Endothelial cell (in vitro differentiated cells): ENCODE results near the gene RHO. TPM values are rescaled to one million over a fixed set of nuclear protein-coding genes. Genes with fewer than 3 reads are reported as not detected.

Experiments used
- DNase-seq: peaks from one replicate; pipeline ENCODE4 v3.0.0; 2021; ENCODE audit warnings: low spot score
- H3K27ac Mint-ChIP-seq: one replicate; pipeline ENCODE4 v1.8.0; 2021; ENCODE audit warnings: mixed read lengths, inconsistent platforms; ENCODE audit not compliant: unreplicated experiment
- H3K27me3 Mint-ChIP-seq: one replicate; pipeline ENCODE4 v1.8.0; 2021; ENCODE audit warnings: mild to moderate bottlenecking, moderate library complexity, mixed read lengths, inconsistent platforms; ENCODE audit not compliant: unreplicated experiment
- H3K36me3 Mint-ChIP-seq: one replicate; pipeline ENCODE4 v1.8.0; 2021; ENCODE audit warnings: mild to moderate bottlenecking, low read depth, mixed read lengths, inconsistent platforms; ENCODE audit not compliant: unreplicated experiment
- H3K4me1 Mint-ChIP-seq: one replicate; pipeline ENCODE4 v1.8.0; 2021; ENCODE audit warnings: mild to moderate bottlenecking, mixed read lengths, inconsistent platforms; ENCODE audit not compliant: unreplicated experiment
- H3K4me3 Mint-ChIP-seq: one replicate; pipeline ENCODE4 v1.8.0; 2021; ENCODE audit warnings: mild to moderate bottlenecking, mixed read lengths, inconsistent platforms; ENCODE audit not compliant: unreplicated experiment
- H3K9me3 Mint-ChIP-seq: one replicate; pipeline ENCODE4 v1.8.0; 2021; ENCODE audit warnings: mixed read lengths, inconsistent platforms; ENCODE audit not compliant: unreplicated experiment
- total RNA-seq: library from RNA; stranded (reverse); fragmentation: NEBNext Ultra II Directional; extraction: Animal tissue kit (Norgen Biotek cat#: 25700); gene quantifications from one replicate; pipeline ENCODE4 v1.2.1, GENCODE V29; 2021; ENCODE audit not compliant: unreplicated experiment
- TF ChIP-seq, protein P1 (sequence below): fragments of 200-600 bp; sonication (generic); IDR thresholded peaks from one replicate; pipeline ENCODE4 v1.5.0; 2021; ENCODE audit warnings: antibody characterized with exemption; ENCODE audit not compliant: unreplicated experiment

Gene RHO
- total RNA-seq, 1 donor from 2014 or later = not detected

DNA sequence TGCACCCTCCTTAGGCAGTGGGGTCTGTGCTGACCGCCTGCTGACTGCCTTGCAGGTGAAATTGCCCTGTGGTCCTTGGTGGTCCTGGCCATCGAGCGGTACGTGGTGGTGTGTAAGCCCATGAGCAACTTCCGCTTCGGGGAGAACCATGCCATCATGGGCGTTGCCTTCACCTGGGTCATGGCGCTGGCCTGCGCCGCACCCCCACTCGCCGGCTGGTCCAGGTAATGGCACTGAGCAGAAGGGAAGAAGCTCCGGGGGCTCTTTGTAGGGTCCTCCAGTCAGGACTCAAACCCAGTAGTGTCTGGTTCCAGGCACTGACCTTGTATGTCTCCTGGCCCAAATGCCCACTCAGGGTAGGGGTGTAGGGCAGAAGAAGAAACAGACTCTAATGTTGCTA lies 2.4 kb downstream of the RHO start:
- peaks cover 53% of the 10 kb centered on the region for H3K4me1 Mint-ChIP-seq

DNA sequence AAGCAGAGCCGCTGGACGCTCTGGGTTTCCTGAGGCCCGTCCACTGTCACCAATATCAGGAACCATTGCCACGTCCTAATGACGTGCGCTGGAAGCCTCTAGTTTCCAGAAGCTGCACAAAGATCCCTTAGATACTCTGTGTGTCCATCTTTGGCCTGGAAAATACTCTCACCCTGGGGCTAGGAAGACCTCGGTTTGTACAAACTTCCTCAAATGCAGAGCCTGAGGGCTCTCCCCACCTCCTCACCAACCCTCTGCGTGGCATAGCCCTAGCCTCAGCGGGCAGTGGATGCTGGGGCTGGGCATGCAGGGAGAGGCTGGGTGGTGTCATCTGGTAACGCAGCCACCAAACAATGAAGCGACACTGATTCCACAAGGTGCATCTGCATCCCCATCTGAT lies 3.3 kb downstream of the RHO start:
- Mint-ChIP-seq H3K4me3 (no peak overlapping the region), H3K27me3 (peaks cover 15% of the 10 kb centered on the region), H3K4me1 (peaks cover 48% of the 10 kb centered on the region), H3K9me3 (no peaks in the 10 kb centered on the region), H3K27ac (peak overlapping the region; percentile 54), H3K36me3 (peaks cover 6% of the 10 kb centered on the region)
- DNase-seq = no peak
- TF ChIP-seq, protein P1, sequence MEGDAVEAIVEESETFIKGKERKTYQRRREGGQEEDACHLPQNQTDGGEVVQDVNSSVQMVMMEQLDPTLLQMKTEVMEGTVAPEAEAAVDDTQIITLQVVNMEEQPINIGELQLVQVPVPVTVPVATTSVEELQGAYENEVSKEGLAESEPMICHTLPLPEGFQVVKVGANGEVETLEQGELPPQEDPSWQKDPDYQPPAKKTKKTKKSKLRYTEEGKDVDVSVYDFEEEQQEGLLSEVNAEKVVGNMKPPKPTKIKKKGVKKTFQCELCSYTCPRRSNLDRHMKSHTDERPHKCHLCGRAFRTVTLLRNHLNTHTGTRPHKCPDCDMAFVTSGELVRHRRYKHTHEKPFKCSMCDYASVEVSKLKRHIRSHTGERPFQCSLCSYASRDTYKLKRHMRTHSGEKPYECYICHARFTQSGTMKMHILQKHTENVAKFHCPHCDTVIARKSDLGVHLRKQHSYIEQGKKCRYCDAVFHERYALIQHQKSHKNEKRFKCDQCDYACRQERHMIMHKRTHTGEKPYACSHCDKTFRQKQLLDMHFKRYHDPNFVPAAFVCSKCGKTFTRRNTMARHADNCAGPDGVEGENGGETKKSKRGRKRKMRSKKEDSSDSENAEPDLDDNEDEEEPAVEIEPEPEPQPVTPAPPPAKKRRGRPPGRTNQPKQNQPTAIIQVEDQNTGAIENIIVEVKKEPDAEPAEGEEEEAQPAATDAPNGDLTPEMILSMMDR = no peak

More for the DNA sequence above, 2.4 kb downstream of the RHO start:
- H3K9me3 Mint-ChIP-seq = no peaks in the 10 kb centered on the region
- H3K27ac Mint-ChIP-seq = peak overlapping the region; percentile 64
- DNase-seq = no peak
- TF ChIP-seq, protein P1 = no peak
- peaks cover 6% of the 10 kb centered on the region for H3K36me3 Mint-ChIP-seq
- no peak overlapping the region for H3K4me3 Mint-ChIP-seq
- peaks cover 19% of the 10 kb centered on the region for H3K27me3 Mint-ChIP-seq

DNA sequence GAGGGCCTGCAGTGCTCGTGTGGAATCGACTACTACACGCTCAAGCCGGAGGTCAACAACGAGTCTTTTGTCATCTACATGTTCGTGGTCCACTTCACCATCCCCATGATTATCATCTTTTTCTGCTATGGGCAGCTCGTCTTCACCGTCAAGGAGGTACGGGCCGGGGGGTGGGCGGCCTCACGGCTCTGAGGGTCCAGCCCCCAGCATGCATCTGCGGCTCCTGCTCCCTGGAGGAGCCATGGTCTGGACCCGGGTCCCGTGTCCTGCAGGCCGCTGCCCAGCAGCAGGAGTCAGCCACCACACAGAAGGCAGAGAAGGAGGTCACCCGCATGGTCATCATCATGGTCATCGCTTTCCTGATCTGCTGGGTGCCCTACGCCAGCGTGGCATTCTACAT lies 3.8 kb downstream of the RHO start:
- TF ChIP-seq, protein P1 = no peak
- no peak overlapping the region for H3K4me3 Mint-ChIP-seq
- peaks cover 43% of the 10 kb centered on the region for H3K4me1 Mint-ChIP-seq
- no peak overlapping the region for H3K27ac Mint-ChIP-seq
- no peak for DNase-seq
- peaks cover 6% of the 10 kb centered on the region for H3K36me3 Mint-ChIP-seq
- peaks cover 15% of the 10 kb centered on the region for H3K27me3 Mint-ChIP-seq
- H3K9me3 Mint-ChIP-seq = no peaks in the 10 kb centered on the region

DNA sequence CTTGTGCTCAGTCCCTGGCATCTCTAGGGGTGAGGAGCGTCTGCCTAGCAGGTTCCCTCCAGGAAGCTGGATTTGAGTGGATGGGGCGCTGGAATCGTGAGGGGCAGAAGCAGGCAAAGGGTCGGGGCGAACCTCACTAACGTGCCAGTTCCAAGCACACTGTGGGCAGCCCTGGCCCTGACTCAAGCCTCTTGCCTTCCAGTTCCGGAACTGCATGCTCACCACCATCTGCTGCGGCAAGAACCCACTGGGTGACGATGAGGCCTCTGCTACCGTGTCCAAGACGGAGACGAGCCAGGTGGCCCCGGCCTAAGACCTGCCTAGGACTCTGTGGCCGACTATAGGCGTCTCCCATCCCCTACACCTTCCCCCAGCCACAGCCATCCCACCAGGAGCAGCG lies 5.0 kb downstream of the RHO start:
- DNase-seq = no peak
- H3K9me3 Mint-ChIP-seq = no peaks in the 10 kb centered on the region
- peaks cover 34% of the 10 kb centered on the region for H3K4me1 Mint-ChIP-seq
- no peak overlapping the region for H3K4me3 Mint-ChIP-seq
- no peak overlapping the region for H3K27ac Mint-ChIP-seq
- TF ChIP-seq, protein P1 = no peak
- H3K36me3 Mint-ChIP-seq = peaks cover 6% of the 10 kb centered on the region
- peaks cover 11% of the 10 kb centered on the region for H3K27me3 Mint-ChIP-seq

DNA sequence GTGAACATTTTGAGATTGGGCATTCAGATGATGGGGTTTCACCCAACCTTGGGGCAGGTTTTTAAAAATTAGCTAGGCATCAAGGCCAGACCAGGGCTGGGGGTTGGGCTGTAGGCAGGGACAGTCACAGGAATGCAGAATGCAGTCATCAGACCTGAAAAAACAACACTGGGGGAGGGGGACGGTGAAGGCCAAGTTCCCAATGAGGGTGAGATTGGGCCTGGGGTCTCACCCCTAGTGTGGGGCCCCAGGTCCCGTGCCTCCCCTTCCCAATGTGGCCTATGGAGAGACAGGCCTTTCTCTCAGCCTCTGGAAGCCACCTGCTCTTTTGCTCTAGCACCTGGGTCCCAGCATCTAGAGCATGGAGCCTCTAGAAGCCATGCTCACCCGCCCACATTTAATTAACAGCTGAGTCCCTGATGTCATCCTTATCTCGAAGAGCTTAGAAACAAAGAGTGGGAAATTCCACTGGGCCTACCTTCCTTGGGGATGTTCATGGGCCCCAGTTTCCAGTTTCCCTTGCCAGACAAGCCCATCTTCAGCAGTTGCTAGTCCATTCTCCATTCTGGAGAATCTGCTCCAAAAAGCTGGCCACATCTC lies 6.1 kb downstream of the RHO start:
- H3K27me3 Mint-ChIP-seq = peaks cover 11% of the 10 kb centered on the region
- peaks cover 27% of the 10 kb centered on the region for H3K4me1 Mint-ChIP-seq
- DNase-seq = no peak
- H3K36me3 Mint-ChIP-seq = peaks cover 6% of the 10 kb centered on the region
- no peak overlapping the region for H3K27ac Mint-ChIP-seq
- TF ChIP-seq, protein P1 = no peak
- no peak overlapping the region for H3K4me3 Mint-ChIP-seq
- no peaks in the 10 kb centered on the region for H3K9me3 Mint-ChIP-seq
